DOHH2 (cell line): Measurements from ENCODE around the gene CDC42EP1.

Experiments
- CTCF ChIP-seq: fragments of 200-600 bp; sonication (generic); IDR thresholded peaks from one replicate; pipeline ENCODE4 v1.5.1; 2014; ENCODE audit warnings: antibody characterized with exemption, mild to moderate bottlenecking, low read depth, low read length; ENCODE audit not compliant: poor library complexity, severe bottlenecking
- EZH2phosphoT487 ChIP-seq: fragments of 200-600 bp; sonication (generic); IDR thresholded peaks from 2 replicates; pipeline ENCODE4 v1.6.1; 2017; ENCODE audit warnings: borderline replicate concordance, mild to moderate bottlenecking, antibody characterized with exemption, low read length, moderate library complexity, mixed read lengths

GRCh38 chr22:37609240-37610152 is 49.2 kb downstream of the CDC42EP1 start:
- TF ChIP-seq CTCF (no peak), EZH2phosphoT487 (no peak)
